Esophagus squamous epithelium (tissue), 5 donors: ENCODE results near the gene TPST1. TPM values are rescaled to one million over a fixed set of nuclear protein-coding genes. Genes with fewer than 3 reads are reported as not detected.

Experiments used
- DNase-seq: peaks from one replicate; lab custom pipeline; 2025; lab: John Stamatoyannopoulos, UW
- H3K27ac ChIP-seq, 4 donors: fragments of 200-600 bp; sonication (generic); one replicate each; pipeline ENCODE4 v1.5.1; 2016 to 2019; ENCODE audit warnings: mild to moderate bottlenecking in 1 of 4
- H3K27me3 ChIP-seq, 4 donors: fragments of 200-600 bp; sonication (generic); 1 replicate in 3 of 4; 2 replicates in 1 of 4; pipeline versions ENCODE4 v1.5.1 to v1.6.0; 2017 to 2021; ENCODE audit warnings: antibody characterized with exemption in 1 of 4
- H3K36me3 ChIP-seq, 3 donors: fragments of 200-600 bp; sonication (generic); one replicate each; pipeline ENCODE4 v1.5.1; 2016 to 2019
- H3K4me1 ChIP-seq, 3 donors: fragments of 200-600 bp; sonication (generic); one replicate each; pipeline ENCODE4 v1.5.1; 2017 to 2019
- H3K4me3 ChIP-seq, 4 donors: fragments of 200-600 bp; sonication (generic); 1 replicate in 3 of 4; 2 replicates in 1 of 4; pipeline ENCODE4 v1.5.1; 2016 to 2019; ENCODE audit warnings: mild to moderate bottlenecking in 2 of 4, moderate library complexity in 1 of 4
- H3K9me3 ChIP-seq, 3 donors: fragments of 200-600 bp; sonication (generic); one replicate each; pipeline ENCODE4 v1.5.1; 2016 to 2019
- CTCF ChIP-seq, 6 experiments: fragments of 450-650 bp in 4 of 6; fragments of 200-600 bp in 2 of 6; sonication (generic) in 2 of 6; IDR thresholded peaks; one replicate each; pipeline ENCODE4 v1.5.1; 2016 to 2019; ENCODE audit warnings: antibody characterized with exemption in 6 of 6, mild to moderate bottlenecking in 4 of 6, moderate library complexity in 4 of 6
- POLR2A ChIP-seq, 4 donors: fragments of 450-650 bp; IDR thresholded peaks; one replicate each; pipeline ENCODE4 v1.6.1; 2017; ENCODE audit warnings: antibody characterized with exemption in 4 of 4, mild to moderate bottlenecking in 4 of 4, moderate library complexity in 3 of 4
- WGBS, 2 donors: methylation state at CpG; one replicate each; pipeline ENCODE4 v1.1.5; 2018; 5-methylcytosine and 5-hydroxymethylcytosine counted together
- intact Hi-C: fragments of 100-400 bp; cut with DNase I; formaldehyde crosslinking; loops from one replicate; pipeline ENCODE4 v1.15.0; 2022
- total RNA-seq, 4 donors: library from RNA; depleted of rRNA; stranded (reverse); fragments of >200 nt; gene quantifications; one replicate each; pipeline ENCODE4 v1.1.0, GENCODE V29; 2016
- donor health status: DM: yes; HTN: yes; CAD: no.

Gene TPST1
- total RNA-seq, 4 donors from 2014 or later, result 10.2 to 23.1 (median 17.1) TPM

- no peak for TF ChIP-seq CTCF (IDR thresholded peaks at IDR 0.05)
- 88 to 95% methylated on average over 4 to 6 of the region's 6 CpGs for WGBS, 2 donors
- H3K36me3 ChIP-seq, result no peaks in the 10 kb centered on the region
- no peak for DNase-seq
- peak overlapping the region in 1 of 4 donors; percentile 25 for H3K27ac ChIP-seq
- no peak overlapping the region for H3K4me3 ChIP-seq
- H3K27me3 ChIP-seq, result no peaks in the 10 kb centered on the region
- no peaks in the 10 kb centered on the region for H3K9me3 ChIP-seq
- H3K4me1 ChIP-seq, result peaks cover 0 to 25% (median 0%) of the 10 kb centered on the region in 3 donors
- intact Hi-C loops, result no loop called here
Measured at GRCh38 chr7:66182920-66183319, 22.2 kb upstream of the TPST1 start.

GRCh38 chr7:66183700-66184099 lies 21.4 kb upstream of the TPST1 start:
- DNase-seq, result no peak

DNA sequence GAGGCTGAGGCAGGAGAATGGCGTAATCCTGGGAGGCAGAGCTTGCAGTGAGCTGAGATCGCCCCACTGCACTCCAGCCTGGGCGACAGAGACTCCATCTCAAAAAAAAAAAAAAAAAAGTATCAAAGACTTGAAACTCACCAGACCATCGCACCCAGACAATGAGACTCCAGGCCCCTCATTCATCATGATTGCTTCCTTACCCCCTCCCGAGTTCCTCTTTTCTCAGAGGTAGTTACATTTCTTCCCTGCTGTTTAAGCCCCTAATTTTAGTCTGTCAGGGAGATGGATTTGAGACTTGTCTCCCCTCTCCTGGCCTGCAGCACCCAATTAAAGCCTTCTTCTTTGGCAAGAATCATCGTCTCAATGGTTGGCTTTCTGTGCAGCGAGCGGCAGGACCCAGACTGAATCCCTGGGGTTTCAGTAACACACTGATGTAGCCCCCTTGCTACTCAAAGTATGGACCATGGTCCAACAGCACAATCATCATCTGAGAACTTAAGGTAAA lies 19.4 kb upstream of the TPST1 start:
- H3K4me3 ChIP-seq, result no peak overlapping the region
- H3K36me3 ChIP-seq, result no peaks in the 10 kb centered on the region
- H3K9me3 ChIP-seq, result no peaks in the 10 kb centered on the region
- intact Hi-C loops, result no loop called here
- H3K27ac ChIP-seq, result no peak overlapping the region
- H3K27me3 ChIP-seq, result no peaks in the 10 kb centered on the region
- no peak for DNase-seq
- H3K4me1 ChIP-seq, result peaks cover 0 to 39% (median 0%) of the 10 kb centered on the region in 3 donors
- TF ChIP-seq POLR2A (IDR thresholded peaks at IDR 0.05) (no peak), CTCF (IDR thresholded peaks at IDR 0.05) (no peak)
- 88 to 94% methylated on average over 8 of the region's 8 CpGs for WGBS, 2 donors

More at GRCh38 chr7:66183700-66184099, 21.4 kb upstream of the TPST1 start:
- Histone ChIP-seq H3K4me3 (no peak overlapping the region), H3K36me3 (no peaks in the 10 kb centered on the region), H3K27ac (peak overlapping the region in 2 of 4 donors; percentile 25 to 28), H3K4me1 (peaks cover 0 to 30% (median 0%) of the 10 kb centered on the region in 3 donors), H3K27me3 (no peaks in the 10 kb centered on the region), H3K9me3 (no peaks in the 10 kb centered on the region)
- WGBS, 2 donors, result 61 to 74% methylated on average over 2 of the region's 2 CpGs
- intact Hi-C loops, result no loop called here
- TF ChIP-seq POLR2A (IDR thresholded peaks at IDR 0.05), result no peak
- no peak for TF ChIP-seq CTCF (IDR thresholded peaks at IDR 0.05)

DNA sequence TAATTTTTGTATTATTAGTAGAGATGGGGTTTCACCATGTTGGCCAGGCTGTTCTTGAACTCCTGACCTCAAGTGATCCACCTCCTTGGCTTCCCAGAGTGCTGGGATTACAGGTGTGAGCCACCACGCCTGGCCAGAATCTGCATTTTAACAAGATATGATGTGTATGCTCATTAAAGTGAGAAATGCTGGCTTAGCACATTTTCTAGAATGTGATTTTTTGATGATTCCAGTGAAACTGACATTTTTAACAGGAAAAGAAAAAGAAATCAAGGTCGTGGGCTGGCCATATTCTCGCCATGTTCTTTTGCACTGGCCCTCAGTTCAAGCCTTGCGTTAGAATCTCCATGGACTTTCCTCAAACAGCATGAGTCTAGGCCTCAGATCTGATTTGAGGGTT lies 18.1 kb upstream of the TPST1 start:
- 85 to 92% methylated on average over 4 of the region's 4 CpGs for WGBS, 2 donors
- intact Hi-C loops, result no loop called here
- no peak overlapping the region for H3K27ac ChIP-seq
- no peak for DNase-seq
- TF ChIP-seq CTCF (IDR thresholded peaks at IDR 0.05) (no peak), POLR2A (IDR thresholded peaks at IDR 0.05) (no peak)
- H3K4me3 ChIP-seq, result no peak overlapping the region
- H3K36me3 ChIP-seq, result no peaks in the 10 kb centered on the region
- no peaks in the 10 kb centered on the region for H3K27me3 ChIP-seq
- H3K9me3 ChIP-seq, result no peaks in the 10 kb centered on the region
- peaks cover 0 to 39% (median 0%) of the 10 kb centered on the region in 3 donors for H3K4me1 ChIP-seq

DNA sequence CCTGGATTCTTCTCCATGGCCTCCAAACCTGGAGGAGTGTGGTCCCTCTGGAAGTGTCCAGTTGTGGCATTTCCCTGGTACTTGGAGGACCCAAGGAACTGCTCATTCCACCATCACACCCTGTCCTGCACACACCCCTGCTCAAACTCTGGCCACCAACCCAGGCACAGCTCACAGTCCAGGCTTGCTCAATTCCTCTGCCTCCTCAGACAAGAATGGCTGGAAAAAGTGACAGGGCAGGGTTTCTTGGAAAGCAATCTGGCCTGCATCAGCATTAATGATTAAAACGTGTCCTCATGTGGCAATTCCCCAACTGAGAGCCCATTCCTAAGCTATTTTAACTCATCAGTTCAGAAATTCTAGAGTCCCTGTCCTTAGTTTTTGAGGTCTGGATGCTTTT lies 17.2 kb upstream of the TPST1 start:
- TF ChIP-seq POLR2A (IDR thresholded peaks at IDR 0.05) (no peak), CTCF (IDR thresholded peaks at IDR 0.05) (no peak)
- no peak overlapping the region for H3K4me3 ChIP-seq
- DNase-seq, result no peak
- H3K27ac ChIP-seq, result peak overlapping the region in 1 of 4 donors; percentile 40
- H3K4me1 ChIP-seq, result peaks cover 0 to 38% (median 0%) of the 10 kb centered on the region in 3 donors
- 0 to 10% methylated on average over 1 of the region's 1 CpG for WGBS, 2 donors
- no peaks in the 10 kb centered on the region for H3K27me3 ChIP-seq
- intact Hi-C loops, result no loop called here
- H3K36me3 ChIP-seq, result no peaks in the 10 kb centered on the region
- H3K9me3 ChIP-seq, result no peaks in the 10 kb centered on the region
